Middle frontal gyrus (tissue), 1 donor: ENCODE data around the gene PTGER2.

Experiments used
- DNase-seq: peaks from one replicate; pipeline ENCODE4 v3.0.0-alpha.2; 2015; ENCODE audit warnings: low spot score; ENCODE audit errors: extremely low spot score

The PTGER2 gene

GRCh38 chr14:52305014-52305413 is 9.1 kb upstream of the PTGER2 start:
- no peak for DNase-seq

- DNase-seq: no peak
Observed at GRCh38 chr14:52307376-52307775, 6.7 kb upstream of the PTGER2 start.

- no peak for DNase-seq
Observed at GRCh38 chr14:52307905-52308304, 6.2 kb upstream of the PTGER2 start.

- DNase-seq: no peak
Observed at GRCh38 chr14:52310541-52310940, 3.6 kb upstream of the PTGER2 start.

GRCh38 chr14:52312931-52313355 is 1.2 kb upstream of the PTGER2 start:
- DNase-seq: no peak

GRCh38 chr14:52313462-52313861 is 650 bp upstream of the PTGER2 start:
- DNase-seq: no peak

- DNase-seq: no peak
Observed at GRCh38 chr14:52314595-52315354, 663 bp downstream of the PTGER2 start.

- DNase-seq: no peak
Observed at GRCh38 chr14:52315355-52315718, 1.2 kb downstream of the PTGER2 start.

GRCh38 chr14:52318062-52318461 is 4.0 kb downstream of the PTGER2 start:
- DNase-seq: no peak

GRCh38 chr14:52318826-52319645 is 4.9 kb downstream of the PTGER2 start:
- no peak for DNase-seq

GRCh38 chr14:52319919-52320318 is 5.8 kb downstream of the PTGER2 start:
- DNase-seq: no peak

- DNase-seq: no peak
Observed at GRCh38 chr14:52325126-52325525, 11.0 kb downstream of the PTGER2 start.

- DNase-seq: no peak
Observed at GRCh38 chr14:52325630-52326029, 11.5 kb downstream of the PTGER2 start.

GRCh38 chr14:52327374-52328226 is 13.5 kb downstream of the PTGER2 start:
- no peak for DNase-seq

- no peak for DNase-seq
Observed at GRCh38 chr14:52328276-52328675, 14.2 kb downstream of the PTGER2 start.

- DNase-seq: no peak
Observed at GRCh38 chr14:52329678-52330369, 15.7 kb downstream of the PTGER2 start.

GRCh38 chr14:52332269-52332668 is 18.2 kb downstream of the PTGER2 start:
- DNase-seq: no peak

- no peak for DNase-seq
Observed at GRCh38 chr14:52333108-52333507, 19.0 kb downstream of the PTGER2 start.

- no peak for DNase-seq
Observed at GRCh38 chr14:52333823-52334657, 19.9 kb downstream of the PTGER2 start.

GRCh38 chr14:52336241-52336640 is 22.1 kb downstream of the PTGER2 start:
- DNase-seq: no peak
